Prostate gland (tissue), 2 donors: ENCODE measurements around the gene AUTS2.

Experiments used
- POLR2A ChIP-seq: fragments of 450-650 bp; IDR thresholded peaks from one replicate; pipeline ENCODE4 v1.6.1; 2016; ENCODE audit warnings: antibody characterized with exemption, mild to moderate bottlenecking
- TF ChIP-seq, protein P1 (sequence below), 4 experiments: fragments of 200-600 bp in 2 of 4; fragments of 450-650 bp in 2 of 4; sonication (generic) in 2 of 4; IDR thresholded peaks; 1 replicate in 3 of 4; 2 replicates in 1 of 4; pipeline ENCODE4 v1.5.1; 2016 to 2019; ENCODE audit warnings: antibody characterized with exemption in 4 of 4, mild to moderate bottlenecking in 2 of 4, moderate library complexity in 2 of 4

DNA sequence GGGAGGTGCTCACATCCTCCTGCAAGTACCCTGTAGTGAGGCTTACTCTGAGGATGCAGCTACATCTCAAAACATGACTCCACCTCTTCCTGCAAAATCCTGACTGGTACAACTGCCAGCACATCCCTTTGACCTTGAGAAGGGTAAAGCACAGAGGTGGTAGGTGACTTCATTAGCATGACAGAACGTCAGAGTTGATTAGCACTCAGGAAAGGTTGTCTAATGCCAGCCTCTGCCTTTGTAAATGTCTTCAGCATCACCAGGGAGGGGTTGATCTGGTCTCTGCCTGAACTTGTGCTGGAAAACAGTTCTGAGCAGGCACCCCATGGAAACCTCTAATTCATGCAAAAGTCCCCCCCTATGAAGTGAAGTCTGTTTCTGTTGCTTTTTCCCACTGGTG lies 942.4 kb downstream of the AUTS2 start:
- TF ChIP-seq, protein P1, sequence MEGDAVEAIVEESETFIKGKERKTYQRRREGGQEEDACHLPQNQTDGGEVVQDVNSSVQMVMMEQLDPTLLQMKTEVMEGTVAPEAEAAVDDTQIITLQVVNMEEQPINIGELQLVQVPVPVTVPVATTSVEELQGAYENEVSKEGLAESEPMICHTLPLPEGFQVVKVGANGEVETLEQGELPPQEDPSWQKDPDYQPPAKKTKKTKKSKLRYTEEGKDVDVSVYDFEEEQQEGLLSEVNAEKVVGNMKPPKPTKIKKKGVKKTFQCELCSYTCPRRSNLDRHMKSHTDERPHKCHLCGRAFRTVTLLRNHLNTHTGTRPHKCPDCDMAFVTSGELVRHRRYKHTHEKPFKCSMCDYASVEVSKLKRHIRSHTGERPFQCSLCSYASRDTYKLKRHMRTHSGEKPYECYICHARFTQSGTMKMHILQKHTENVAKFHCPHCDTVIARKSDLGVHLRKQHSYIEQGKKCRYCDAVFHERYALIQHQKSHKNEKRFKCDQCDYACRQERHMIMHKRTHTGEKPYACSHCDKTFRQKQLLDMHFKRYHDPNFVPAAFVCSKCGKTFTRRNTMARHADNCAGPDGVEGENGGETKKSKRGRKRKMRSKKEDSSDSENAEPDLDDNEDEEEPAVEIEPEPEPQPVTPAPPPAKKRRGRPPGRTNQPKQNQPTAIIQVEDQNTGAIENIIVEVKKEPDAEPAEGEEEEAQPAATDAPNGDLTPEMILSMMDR (IDR thresholded peaks at IDR 0.05), result no peak
- TF ChIP-seq POLR2A, result no peak
